ENCODE results near the gene PACRG.

DNA sequence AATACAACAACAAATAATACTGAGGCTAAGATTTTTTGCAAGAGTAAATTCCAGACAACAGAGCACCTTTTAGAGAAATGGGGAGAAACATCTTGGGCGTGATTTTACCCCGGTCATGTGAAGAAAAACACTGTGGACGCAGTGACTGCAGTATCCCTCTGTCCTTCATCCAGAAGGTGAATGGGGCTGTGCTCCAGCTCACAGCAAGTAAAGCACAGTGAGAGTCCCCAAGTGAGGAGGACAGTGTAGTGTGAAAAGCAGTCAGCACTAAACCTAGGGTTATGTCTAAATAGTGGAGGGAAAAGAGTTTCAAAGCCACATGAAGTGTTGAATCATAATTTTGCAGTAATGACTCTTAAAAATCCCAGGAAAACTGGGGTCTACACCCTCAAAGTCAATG lies 338.4 kb downstream of the PACRG start:
- TF ChIP-seq MXI1 (IDR thresholded peaks at IDR 0.05; ENCODE audit: low read depth, low read length) (no peak), CREB1 (IDR thresholded peaks at IDR 0.05; ENCODE audit: low read depth) (no peak), JUND (IDR thresholded peaks at IDR 0.05; ENCODE audit: low read depth, low read length) (no peak)
- TF ChIP-seq, protein P1, sequence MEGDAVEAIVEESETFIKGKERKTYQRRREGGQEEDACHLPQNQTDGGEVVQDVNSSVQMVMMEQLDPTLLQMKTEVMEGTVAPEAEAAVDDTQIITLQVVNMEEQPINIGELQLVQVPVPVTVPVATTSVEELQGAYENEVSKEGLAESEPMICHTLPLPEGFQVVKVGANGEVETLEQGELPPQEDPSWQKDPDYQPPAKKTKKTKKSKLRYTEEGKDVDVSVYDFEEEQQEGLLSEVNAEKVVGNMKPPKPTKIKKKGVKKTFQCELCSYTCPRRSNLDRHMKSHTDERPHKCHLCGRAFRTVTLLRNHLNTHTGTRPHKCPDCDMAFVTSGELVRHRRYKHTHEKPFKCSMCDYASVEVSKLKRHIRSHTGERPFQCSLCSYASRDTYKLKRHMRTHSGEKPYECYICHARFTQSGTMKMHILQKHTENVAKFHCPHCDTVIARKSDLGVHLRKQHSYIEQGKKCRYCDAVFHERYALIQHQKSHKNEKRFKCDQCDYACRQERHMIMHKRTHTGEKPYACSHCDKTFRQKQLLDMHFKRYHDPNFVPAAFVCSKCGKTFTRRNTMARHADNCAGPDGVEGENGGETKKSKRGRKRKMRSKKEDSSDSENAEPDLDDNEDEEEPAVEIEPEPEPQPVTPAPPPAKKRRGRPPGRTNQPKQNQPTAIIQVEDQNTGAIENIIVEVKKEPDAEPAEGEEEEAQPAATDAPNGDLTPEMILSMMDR (IDR thresholded peaks at IDR 0.05 in 2 of 3, conservative IDR thresholded peaks at IDR 0.05 in 1 of 3; ENCODE audit: control insufficient read depth in 2 of 3, extremely low read depth in 1 of 3, insufficient read depth in 1 of 3, low read depth in 3 of 3, low read length in 3 of 3) = no peak
